Naive thymus-derived CD4-positive, alpha-beta T cell (primary cell): ENCODE results near the gene LRRC32. TPM values are rescaled to one million over a fixed set of nuclear protein-coding genes. Genes with fewer than 3 reads are reported as not detected.

ENCODE experiments used
- ATAC-seq: fragments of 150-1000 bp; cut with Tn5 transposase; 2 replicates; pipeline ENCODE4 v1.10.0; 2021; ENCODE audit warnings: mild to moderate bottlenecking, moderate library complexity
- CTCF ChIA-PET: fragments of 350-600 bp; sonication (Branson Sonifier 250); formaldehyde crosslinking; loops from one replicate; lab custom pipeline; 2021; ENCODE audit warnings: antibody characterized with exemption; lab: Charles Lee
- POLR2A ChIA-PET: fragments of 350-600 bp; sonication (Branson Sonifier 250); formaldehyde crosslinking; loops from one replicate; lab custom pipeline; 2021; ENCODE audit warnings: antibody characterized with exemption, inconsistent platforms; lab: Charles Lee
- DNase-seq, 9 donors: peaks; one replicate each; pipeline versions ENCODE4 v3.0.0 to v3.0.0-alpha.2; 2020 to 2022; ENCODE audit warnings: mixed read lengths in 1 of 9
- H3K27ac ChIP-seq: one replicate; pipeline ENCODE4 v1.7.0; 2013; ENCODE audit warnings: mild to moderate bottlenecking, low read depth, low read length, moderate library complexity
- H3K27me3 ChIP-seq, 2 donors: one replicate each; pipeline ENCODE4 v1.7.0; 2013; ENCODE audit warnings: low read length in 2 of 2, mild to moderate bottlenecking in 2 of 2, moderate library complexity in 2 of 2; ENCODE audit not compliant: control insufficient read depth in 2 of 2, insufficient read depth in 2 of 2
- H3K36me3 ChIP-seq, 3 experiments: 1 replicate in 2 of 3; 2 replicates in 1 of 3; pipeline ENCODE4 v1.7.0; 2013; ENCODE audit warnings: low read length in 3 of 3, mild to moderate bottlenecking in 3 of 3, moderate library complexity in 1 of 3; ENCODE audit not compliant: insufficient read depth in 3 of 3, control insufficient read depth in 2 of 3
- H3K4me1 ChIP-seq, 2 donors: one replicate each; pipeline ENCODE4 v1.7.0; 2013; ENCODE audit warnings: low read length in 2 of 2, mild to moderate bottlenecking in 2 of 2, moderate library complexity in 1 of 2; ENCODE audit not compliant: control insufficient read depth in 2 of 2, insufficient read depth in 2 of 2
- H3K4me3 ChIP-seq: 2 replicates; pipeline ENCODE4 v1.7.0; 2013; ENCODE audit warnings: mild to moderate bottlenecking, low read length
- H3K9me3 ChIP-seq, 3 experiments: 1 replicate in 2 of 3; 2 replicates in 1 of 3; pipeline ENCODE4 v1.7.0; 2013; ENCODE audit warnings: low read length in 3 of 3; ENCODE audit not compliant: control insufficient read depth in 2 of 3
- H3K27ac Mint-ChIP-seq, 9 donors: one replicate each; pipeline ENCODE4 v1.8.0; 2020 to 2022; ENCODE audit warnings: mixed read lengths in 9 of 9, mild to moderate bottlenecking in 8 of 9, moderate library complexity in 5 of 9, inconsistent platforms in 2 of 9
- H3K27me3 Mint-ChIP-seq, 5 donors: one replicate each; pipeline ENCODE4 v1.8.0; 2021 to 2022; ENCODE audit warnings: mixed read lengths in 5 of 5, mild to moderate bottlenecking in 1 of 5
- H3K36me3 Mint-ChIP-seq, 5 donors: one replicate each; pipeline ENCODE4 v1.8.0; 2020 to 2022; ENCODE audit warnings: mixed read lengths in 5 of 5, mild to moderate bottlenecking in 3 of 5, inconsistent platforms in 1 of 5
- H3K4me1 Mint-ChIP-seq, 7 donors: one replicate each; pipeline ENCODE4 v1.8.0; 2020 to 2022; ENCODE audit warnings: mixed read lengths in 7 of 7, mild to moderate bottlenecking in 3 of 7, inconsistent platforms in 1 of 7
- H3K4me3 Mint-ChIP-seq, 10 donors: one replicate each; pipeline ENCODE4 v1.8.0; 2020 to 2022; ENCODE audit warnings: mild to moderate bottlenecking in 10 of 10, mixed read lengths in 10 of 10, moderate library complexity in 6 of 10, inconsistent platforms in 2 of 10
- H3K9me3 Mint-ChIP-seq, 11 donors: one replicate each; pipeline ENCODE4 v1.8.0; 2020 to 2022; ENCODE audit warnings: mixed read lengths in 11 of 11, mild to moderate bottlenecking in 4 of 11, inconsistent platforms in 1 of 11, moderate library complexity in 1 of 11
- intact Hi-C, 2 donors: fragments of 100-400 bp; cut with micrococcal nuclease; formaldehyde crosslinking; loops; one replicate each; pipeline ENCODE4 v1.15.1; 2023
- polyA plus RNA-seq, 2 donors: library from polyadenylated mRNA; unstranded; fragments of 300-500 nt; fragmentation: Illumina TruSeq; gene quantifications; one replicate each; pipeline ENCODE4 v1.2.3, GENCODE V29; 2021
- total RNA-seq, 6 experiments: library from RNA in 5 of 6; stranded (reverse) in 5 of 6; gene quantifications; 1 replicate in 5 of 6; 2 replicates in 1 of 6; pipeline ENCODE4 v1.2.3 and lab custom pipeline; 2021 to 2026

The LRRC32 gene
- total and polyA plus RNA-seq, 7 experiments from 2014 or later: 0.08 to 4.5 (median 0.61) TPM; not detected in 3

- DNase-seq (no peak), ATAC-seq (no peak)
- Histone ChIP-seq H3K27ac (no peak overlapping the region), H3K36me3 (no peaks in the 10 kb centered on the region), H3K27me3 (no peaks in the 10 kb centered on the region), H3K9me3 (no peaks in the 10 kb centered on the region), H3K4me1 (no peaks in the 10 kb centered on the region), H3K4me3 (no peak overlapping the region)
- Mint-ChIP-seq H3K36me3 (no peaks in the 10 kb centered on the region), H3K4me1 (peaks cover 0 to 8% (median 0%) of the 10 kb centered on the region in 7 donors), H3K27ac (no peak overlapping the region), H3K4me3 (no peak overlapping the region), H3K9me3 (no peaks in the 10 kb centered on the region), H3K27me3 (peaks cover 35 to 56% (median 51%) of the 10 kb centered on the region in 5 donors)
- intact Hi-C loops: no loop called here
- POLR2A ChIA-PET: no interaction called here
- CTCF ChIA-PET: no interaction called here
Measured at GRCh38 chr11:76638270-76639197, 32.0 kb downstream of the LRRC32 start.

- ATAC-seq: peak; percentile 73
- Histone ChIP-seq H3K9me3 (no peaks in the 10 kb centered on the region), H3K36me3 (no peaks in the 10 kb centered on the region), H3K4me3 (no peak overlapping the region), H3K27ac (no peak overlapping the region), H3K4me1 (no peaks in the 10 kb centered on the region), H3K27me3 (no peaks in the 10 kb centered on the region)
- Mint-ChIP-seq H3K36me3 (no peaks in the 10 kb centered on the region), H3K4me1 (peaks cover 0 to 8% (median 0%) of the 10 kb centered on the region in 7 donors), H3K27me3 (peaks cover 27 to 52% (median 44%) of the 10 kb centered on the region in 5 donors), H3K27ac (no peak overlapping the region), H3K4me3 (no peak overlapping the region), H3K9me3 (no peaks in the 10 kb centered on the region)
- intact Hi-C loops: no loop called here
- ChIA-PET CTCF (no interaction called here), POLR2A (no interaction called here)
- no peak for DNase-seq
Measured at GRCh38 chr11:76637491-76638269, 32.9 kb downstream of the LRRC32 start.

DNA sequence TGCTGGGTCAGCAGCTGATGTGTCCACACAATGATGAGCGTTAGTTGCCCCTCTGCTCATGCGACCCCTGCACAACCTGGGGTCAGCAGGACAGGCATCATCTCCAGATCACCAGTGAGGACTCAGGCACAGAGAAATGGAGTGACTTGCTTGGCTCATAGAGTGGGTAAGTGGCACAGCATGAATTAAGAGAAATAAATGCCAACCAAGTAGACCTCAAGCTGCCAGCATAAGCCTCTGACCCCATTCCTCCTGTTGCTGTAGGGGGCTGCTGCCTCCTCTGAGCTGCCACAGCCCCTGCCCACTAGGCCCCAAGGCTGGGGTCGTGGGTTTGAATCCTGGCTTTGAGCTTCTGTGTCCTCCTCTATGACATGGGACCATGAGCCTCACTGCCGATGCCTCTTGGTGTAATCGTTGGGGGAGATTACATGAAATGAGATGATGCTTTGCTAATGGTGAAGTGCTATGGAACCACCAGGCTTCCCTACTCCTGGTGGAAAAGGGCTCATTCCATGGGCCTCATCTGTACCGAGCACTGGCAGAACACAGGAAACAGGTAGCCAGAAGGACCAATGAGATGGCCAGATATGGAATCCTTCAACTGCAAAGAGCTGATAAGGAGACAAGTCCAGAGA is 33.6 kb downstream of the LRRC32 start:
- no peak for DNase-seq
- Histone ChIP-seq H3K4me1 (no peaks in the 10 kb centered on the region), H3K9me3 (no peaks in the 10 kb centered on the region), H3K36me3 (no peaks in the 10 kb centered on the region), H3K4me3 (no peak overlapping the region), H3K27me3 (no peaks in the 10 kb centered on the region), H3K27ac (no peak overlapping the region)
- H3K4me3 Mint-ChIP-seq: no peak overlapping the region
- H3K36me3 Mint-ChIP-seq: no peaks in the 10 kb centered on the region
- ChIA-PET POLR2A (no interaction called here), CTCF (no interaction called here)
- intact Hi-C loops: no loop called here
- ATAC-seq: no peak
- H3K27ac Mint-ChIP-seq: no peak overlapping the region
- H3K27me3 Mint-ChIP-seq: peaks cover 21 to 48% (median 41%) of the 10 kb centered on the region in 5 donors
- H3K9me3 Mint-ChIP-seq: no peaks in the 10 kb centered on the region
- H3K4me1 Mint-ChIP-seq: peaks cover 0 to 11% (median 0%) of the 10 kb centered on the region in 7 donors

DNA sequence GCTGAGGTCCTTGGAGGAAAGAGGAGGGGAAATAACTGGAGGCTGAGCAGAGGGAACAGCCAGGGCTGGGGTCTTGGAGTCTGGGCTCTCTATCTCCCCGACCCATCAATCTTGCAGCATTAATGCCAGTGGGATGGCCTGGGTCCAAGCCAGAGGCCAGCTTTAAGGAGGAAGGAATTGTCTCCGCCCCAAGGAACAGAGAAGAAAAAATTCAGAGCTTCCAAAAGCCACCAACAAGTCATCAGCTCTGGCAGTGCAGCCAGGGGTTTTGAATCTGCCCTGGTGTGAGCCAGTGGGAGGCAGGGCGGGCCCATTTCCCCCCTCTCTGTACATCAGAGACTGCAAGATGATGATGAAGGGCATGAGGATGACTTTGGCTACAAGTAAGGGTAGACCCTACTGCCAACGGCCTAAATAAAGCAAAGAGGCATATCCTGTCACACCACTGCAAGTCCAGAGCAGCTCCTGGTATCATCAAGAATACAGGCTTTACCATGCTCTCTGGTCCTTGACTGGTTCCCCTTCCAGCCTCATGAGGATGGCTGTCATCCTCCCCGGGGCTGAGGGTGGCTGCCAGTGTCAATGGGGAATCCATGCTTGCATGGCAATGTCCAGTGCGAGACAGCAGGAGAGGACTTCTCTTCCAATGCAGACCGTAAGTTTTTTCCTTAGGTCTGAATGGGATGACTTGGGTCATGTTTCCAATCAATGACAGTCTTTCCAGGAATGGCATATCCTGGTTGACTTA is 34.4 kb downstream of the LRRC32 start:
- no peaks in the 10 kb centered on the region for H3K4me1 ChIP-seq
- ATAC-seq (no peak), DNase-seq (no peak)
- H3K4me3 ChIP-seq: no peak overlapping the region
- H3K9me3 ChIP-seq: no peaks in the 10 kb centered on the region
- H3K36me3 ChIP-seq: no peaks in the 10 kb centered on the region
- Mint-ChIP-seq H3K27ac (no peak overlapping the region), H3K4me3 (no peak overlapping the region), H3K4me1 (peaks cover 0 to 12% (median 0%) of the 10 kb centered on the region in 7 donors), H3K36me3 (no peaks in the 10 kb centered on the region), H3K9me3 (no peaks in the 10 kb centered on the region), H3K27me3 (peaks cover 18 to 44% (median 34%) of the 10 kb centered on the region in 5 donors)
- ChIA-PET CTCF (no interaction called here), POLR2A (no interaction called here)
- intact Hi-C loops: no loop called here
- no peaks in the 10 kb centered on the region for H3K27me3 ChIP-seq
- no peak overlapping the region for H3K27ac ChIP-seq

- Mint-ChIP-seq H3K4me3 (no peak overlapping the region), H3K9me3 (peaks cover 0 to 4% (median 0%) of the 10 kb centered on the region in 11 donors), H3K36me3 (peaks cover 0 to 6% (median 0%) of the 10 kb centered on the region in 5 donors), H3K27me3 (peaks cover 13 to 37% (median 26%) of the 10 kb centered on the region in 5 donors), H3K27ac (no peak overlapping the region), H3K4me1 (peaks cover 5 to 20% (median 6%) of the 10 kb centered on the region in 7 donors)
- ChIA-PET POLR2A (no interaction called here), CTCF (no interaction called here)
- DNase-seq (no peak), ATAC-seq (no peak)
- Histone ChIP-seq H3K9me3 (no peaks in the 10 kb centered on the region), H3K4me3 (no peak overlapping the region), H3K27me3 (no peaks in the 10 kb centered on the region), H3K36me3 (no peaks in the 10 kb centered on the region), H3K27ac (no peak overlapping the region), H3K4me1 (no peaks in the 10 kb centered on the region)
- intact Hi-C loops: no loop called here
Measured at GRCh38 chr11:76634886-76635285, 35.7 kb downstream of the LRRC32 start.

GRCh38 chr11:76632492-76632891 is 38.1 kb downstream of the LRRC32 start:
- intact Hi-C loops: no loop called here
- DNase-seq (no peak), ATAC-seq (no peak)
- peaks cover 0 to 10% (median 0%) of the 10 kb centered on the region in 5 donors for H3K36me3 Mint-ChIP-seq
- no peak overlapping the region for H3K4me3 Mint-ChIP-seq
- no peaks in the 10 kb centered on the region for H3K4me1 ChIP-seq
- H3K36me3 ChIP-seq: no peaks in the 10 kb centered on the region
- H3K27me3 Mint-ChIP-seq: peaks cover 7 to 23% (median 13%) of the 10 kb centered on the region in 5 donors
- ChIA-PET CTCF (no interaction called here), POLR2A (no interaction called here)
- H3K4me1 Mint-ChIP-seq: peaks cover 5 to 40% (median 11%) of the 10 kb centered on the region in 7 donors
- H3K9me3 Mint-ChIP-seq: peaks cover 0 to 5% (median 0%) of the 10 kb centered on the region in 11 donors
- H3K27ac Mint-ChIP-seq: no peak overlapping the region
- H3K27ac ChIP-seq: no peak overlapping the region
- H3K4me3 ChIP-seq: no peak overlapping the region
- H3K27me3 ChIP-seq: no peaks in the 10 kb centered on the region
- no peaks in the 10 kb centered on the region for H3K9me3 ChIP-seq
